Gastrocnemius medialis (tissue), 4 donors: ENCODE data around the gene DHRS3.

ENCODE experiments used
- POLR2A ChIP-seq, 2 donors: fragments of 450-650 bp; IDR thresholded peaks; one replicate each; pipeline ENCODE4 v1.6.1; 2017; ENCODE audit warnings: antibody characterized with exemption in 2 of 2, mild to moderate bottlenecking in 2 of 2, moderate library complexity in 2 of 2
- TF ChIP-seq, protein P1 (sequence below), 5 experiments: fragments of 450-650 bp in 3 of 5; fragments of 200-600 bp in 2 of 5; sonication (generic) in 2 of 5; IDR thresholded peaks in 4 of 5; conservative IDR thresholded peaks in 1 of 5; 1 replicate in 4 of 5; 2 replicates in 1 of 5; pipeline ENCODE4 v1.5.1; 2016 to 2019; ENCODE audit warnings: antibody characterized with exemption in 5 of 5, mild to moderate bottlenecking in 3 of 5, moderate library complexity in 3 of 5

DNA sequence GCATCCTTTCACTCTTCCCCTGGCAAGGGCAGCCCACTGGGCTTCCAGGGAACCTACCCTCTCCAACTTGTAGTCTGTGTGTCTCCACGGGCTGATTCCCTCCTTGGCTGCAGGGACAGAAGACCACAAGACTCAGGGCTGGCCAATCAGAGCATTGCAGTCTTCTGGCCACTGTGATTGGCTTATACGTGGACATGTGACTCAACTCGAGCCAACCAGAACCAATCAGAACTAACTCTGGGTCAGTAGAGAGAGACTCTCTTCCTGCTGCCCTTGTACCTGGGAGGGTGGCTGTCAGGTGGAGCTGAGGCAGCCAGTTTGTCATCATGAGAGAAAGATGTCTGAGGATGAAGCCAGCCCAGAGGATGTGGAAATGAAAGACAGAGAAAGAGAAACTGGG, 64.0 kb downstream of the DHRS3 start:
- TF ChIP-seq, protein P1, sequence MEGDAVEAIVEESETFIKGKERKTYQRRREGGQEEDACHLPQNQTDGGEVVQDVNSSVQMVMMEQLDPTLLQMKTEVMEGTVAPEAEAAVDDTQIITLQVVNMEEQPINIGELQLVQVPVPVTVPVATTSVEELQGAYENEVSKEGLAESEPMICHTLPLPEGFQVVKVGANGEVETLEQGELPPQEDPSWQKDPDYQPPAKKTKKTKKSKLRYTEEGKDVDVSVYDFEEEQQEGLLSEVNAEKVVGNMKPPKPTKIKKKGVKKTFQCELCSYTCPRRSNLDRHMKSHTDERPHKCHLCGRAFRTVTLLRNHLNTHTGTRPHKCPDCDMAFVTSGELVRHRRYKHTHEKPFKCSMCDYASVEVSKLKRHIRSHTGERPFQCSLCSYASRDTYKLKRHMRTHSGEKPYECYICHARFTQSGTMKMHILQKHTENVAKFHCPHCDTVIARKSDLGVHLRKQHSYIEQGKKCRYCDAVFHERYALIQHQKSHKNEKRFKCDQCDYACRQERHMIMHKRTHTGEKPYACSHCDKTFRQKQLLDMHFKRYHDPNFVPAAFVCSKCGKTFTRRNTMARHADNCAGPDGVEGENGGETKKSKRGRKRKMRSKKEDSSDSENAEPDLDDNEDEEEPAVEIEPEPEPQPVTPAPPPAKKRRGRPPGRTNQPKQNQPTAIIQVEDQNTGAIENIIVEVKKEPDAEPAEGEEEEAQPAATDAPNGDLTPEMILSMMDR (IDR thresholded peaks at IDR 0.05 in 4 of 5, conservative IDR thresholded peaks at IDR 0.05 in 1 of 5) = no peak
- no peak for TF ChIP-seq POLR2A (IDR thresholded peaks at IDR 0.05)
